GM19099 (cell line): ENCODE results near the gene SRMS.

Experiments
- POLR2A ChIP-seq: IDR thresholded peaks from 3 replicates; pipeline ENCODE4 v1.6.1; 2011; ENCODE audit warnings: low read depth; ENCODE audit not compliant: insufficient read length; ENCODE audit errors: extremely low read depth

Gene SRMS

DNA sequence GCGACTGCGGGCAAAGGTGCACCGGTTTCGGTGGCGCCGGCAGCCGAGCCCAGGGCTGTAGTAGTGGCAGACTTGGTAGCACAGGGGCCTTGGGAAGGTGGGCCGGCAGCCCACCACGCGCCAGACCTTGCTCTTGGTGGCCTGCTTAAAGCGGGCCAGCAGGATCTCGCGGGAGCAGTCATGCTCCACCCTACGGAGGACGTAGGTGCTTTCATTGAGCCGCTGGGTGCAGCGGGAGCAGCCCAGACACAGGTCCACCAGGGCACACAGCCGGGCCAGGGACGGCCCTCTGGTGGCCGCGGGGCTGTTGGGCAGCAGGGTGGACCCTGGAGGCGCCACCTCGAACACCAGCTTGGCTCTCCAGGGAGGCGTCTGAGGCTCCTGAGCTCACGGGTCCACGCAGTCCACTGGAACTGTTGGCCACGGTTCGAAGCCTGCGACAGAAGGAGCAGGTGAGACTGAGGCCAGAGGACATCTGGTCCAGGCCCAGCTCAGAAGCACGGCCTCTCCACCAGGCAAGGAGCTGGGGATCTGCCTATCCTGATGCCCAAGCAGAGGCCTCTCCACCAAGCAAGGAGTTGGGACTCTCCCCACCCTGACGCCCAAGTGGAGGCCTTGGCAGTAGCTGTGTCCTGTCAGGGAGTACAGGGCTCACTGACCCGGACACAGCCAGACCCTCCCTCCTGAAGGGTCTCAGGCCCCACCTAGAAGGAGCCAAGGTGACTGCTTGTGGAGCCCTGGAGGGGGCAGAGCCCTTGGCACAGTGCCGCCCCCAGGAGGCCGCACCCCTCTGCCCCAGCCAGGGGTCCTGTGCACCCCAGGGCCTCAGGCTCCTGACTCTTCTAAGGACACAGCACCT, 25.5 kb upstream of the SRMS start:
- no peak for TF ChIP-seq POLR2A

DNA sequence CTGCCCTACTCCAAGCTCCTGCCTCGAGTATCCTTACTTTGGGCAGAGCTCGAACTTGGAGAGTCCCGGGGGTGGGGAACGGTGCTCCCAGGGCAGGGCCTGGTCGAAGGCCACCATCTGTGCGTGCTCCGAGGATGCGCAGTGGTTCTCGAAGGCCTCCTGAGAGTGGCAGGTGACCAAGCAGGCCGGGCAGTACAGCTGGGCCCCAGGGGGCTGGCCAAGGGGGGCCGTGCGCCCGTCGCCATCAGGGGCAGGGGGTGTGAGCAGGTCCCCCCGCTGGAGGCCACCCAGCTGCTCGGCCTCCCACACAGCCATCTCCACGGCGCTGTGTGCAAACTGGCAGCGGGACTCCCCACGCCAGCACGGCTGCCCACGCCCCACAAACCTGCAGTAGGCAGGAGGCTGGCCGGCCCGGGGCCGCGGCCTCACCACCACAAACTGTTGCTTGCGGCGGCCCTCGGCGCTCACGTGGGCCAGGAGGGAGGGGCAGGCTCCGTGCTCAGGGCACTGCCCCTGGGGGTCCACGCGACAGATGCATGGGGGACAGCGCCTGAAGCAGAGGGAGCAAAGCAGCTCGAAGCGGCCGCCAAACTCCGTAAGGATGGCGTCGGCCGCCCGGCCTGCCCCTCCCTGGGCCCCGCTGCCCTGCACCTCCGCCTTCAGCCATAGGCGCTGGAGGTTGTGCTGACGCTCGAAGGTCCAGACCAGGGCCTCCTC, 24.7 kb upstream of the SRMS start:
- TF ChIP-seq POLR2A, result no peak

DNA sequence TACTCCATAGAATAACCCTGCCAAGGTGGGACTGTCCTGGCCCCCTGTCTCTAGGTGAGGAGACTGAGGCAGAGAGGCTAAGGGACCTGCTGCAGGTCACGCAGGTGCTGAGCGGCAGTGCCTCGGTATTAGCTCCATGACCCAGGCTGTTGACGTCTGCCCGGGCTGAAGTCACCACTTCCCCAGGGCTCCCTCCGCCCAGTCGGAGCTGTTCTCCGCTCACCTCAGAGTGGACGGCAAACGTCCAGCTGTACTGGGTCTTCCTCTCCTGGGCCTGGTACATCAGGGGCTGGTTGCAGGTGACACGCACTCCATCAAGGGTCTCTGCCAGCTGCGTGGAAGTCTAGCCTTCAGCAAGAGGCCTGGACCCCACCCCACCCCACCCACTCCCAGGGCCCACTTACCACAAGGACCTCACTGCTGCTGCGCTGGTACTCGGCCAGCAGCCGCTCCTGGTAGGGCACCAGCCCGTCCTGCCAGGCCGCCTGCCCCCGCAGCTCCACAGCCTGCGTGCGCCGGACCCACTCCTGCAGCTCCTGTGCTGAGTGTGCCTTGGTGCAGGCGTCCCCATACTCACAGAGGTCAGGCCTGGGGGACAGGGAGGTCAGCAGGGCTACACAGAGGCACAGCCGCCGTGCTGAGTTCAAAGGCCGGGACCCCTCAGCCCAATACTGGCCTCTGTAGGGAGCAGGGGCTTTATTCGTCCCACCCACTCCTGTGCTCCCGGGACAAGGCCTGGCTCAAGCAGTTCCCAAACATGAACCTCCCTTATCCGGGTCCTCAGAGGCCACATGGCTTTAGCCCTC, 22.9 kb upstream of the SRMS start:
- no peak for TF ChIP-seq POLR2A

DNA sequence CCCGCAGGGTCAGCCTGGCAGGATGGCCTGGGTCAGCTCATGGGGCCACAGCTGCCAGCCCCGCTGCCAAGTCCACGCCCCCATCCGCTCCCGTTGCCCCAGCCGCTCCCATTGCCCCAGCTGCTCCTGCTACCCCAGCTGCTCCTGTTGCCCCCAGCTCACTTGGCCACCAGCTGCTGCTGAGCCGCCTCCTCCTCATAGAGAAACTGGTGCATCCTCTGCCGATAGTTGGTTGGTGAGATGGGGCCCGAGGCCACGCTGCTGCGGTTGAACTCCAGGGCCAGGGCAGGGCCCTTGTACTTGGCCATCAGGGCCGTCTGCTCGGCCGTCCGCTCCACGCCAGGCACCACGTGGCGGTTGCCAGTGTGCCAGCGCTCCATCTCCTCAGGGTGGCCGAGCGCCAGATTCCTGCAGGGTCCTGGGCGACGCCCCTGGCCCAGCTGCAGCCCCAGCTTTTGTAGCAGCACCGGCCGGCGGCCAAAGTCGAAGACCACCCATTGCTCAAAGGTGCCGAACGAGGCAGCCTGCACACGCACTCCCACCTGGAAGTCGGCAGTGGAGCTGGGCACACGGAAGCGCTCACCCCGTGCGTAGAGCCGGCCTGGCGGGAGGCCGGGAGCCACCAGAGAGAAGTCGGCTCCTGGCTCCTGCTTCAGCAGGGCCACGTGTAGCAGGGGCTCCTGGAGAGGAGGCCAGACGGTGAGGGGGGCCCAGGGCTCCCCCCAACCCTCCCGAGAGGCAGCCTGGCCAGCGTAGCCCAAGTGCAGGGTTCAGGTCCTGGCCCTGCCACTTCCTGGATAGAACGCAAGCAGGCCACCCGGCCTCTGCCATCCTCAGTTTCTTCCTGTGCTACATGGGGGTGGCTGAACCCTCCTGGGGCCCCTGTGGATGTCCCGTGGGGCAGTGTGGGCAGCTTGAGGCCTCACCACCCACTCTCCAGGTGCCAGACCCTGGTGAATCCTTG, 21.7 kb upstream of the SRMS start:
- no peak for TF ChIP-seq POLR2A

DNA sequence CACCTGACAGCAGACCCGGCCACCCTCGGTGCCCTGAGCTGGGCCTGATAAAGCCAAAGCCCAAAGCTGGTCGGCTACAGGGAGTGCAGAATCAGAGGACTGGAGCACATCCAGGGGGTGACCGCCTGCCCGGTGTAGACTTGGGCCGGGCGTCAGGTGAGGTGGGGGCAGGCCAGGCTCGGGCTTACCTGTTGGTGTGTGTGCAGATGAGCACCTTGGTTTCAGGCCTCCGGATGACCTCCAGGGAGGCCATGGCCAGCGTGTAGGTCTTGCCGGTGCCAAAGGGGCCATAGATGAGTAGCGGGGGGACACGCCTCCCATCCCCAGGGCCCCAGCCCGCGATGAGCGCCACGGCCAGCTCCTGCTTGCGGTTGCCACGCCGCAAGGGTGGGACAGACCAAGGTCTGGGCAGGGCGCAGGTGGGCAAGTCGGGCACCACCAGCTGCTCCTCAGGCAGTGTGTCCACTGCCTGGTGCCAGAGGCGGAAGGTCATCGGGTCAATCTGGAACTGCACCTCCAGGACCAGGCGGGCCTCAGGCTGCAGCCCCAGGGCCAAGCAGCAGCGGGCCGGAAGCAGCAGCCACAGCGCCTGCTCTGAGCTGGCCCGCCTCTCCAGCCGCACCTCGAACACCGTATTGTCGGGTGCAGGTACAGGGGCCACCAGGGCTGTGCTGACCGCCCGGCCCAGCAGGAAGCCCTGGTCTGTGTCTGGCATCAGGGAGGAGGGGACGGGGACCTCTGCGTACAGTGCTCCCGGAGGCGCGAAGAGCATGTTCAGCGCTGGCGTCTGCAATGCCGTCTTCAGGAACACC, 20.8 kb upstream of the SRMS start:
- no peak for TF ChIP-seq POLR2A

DNA sequence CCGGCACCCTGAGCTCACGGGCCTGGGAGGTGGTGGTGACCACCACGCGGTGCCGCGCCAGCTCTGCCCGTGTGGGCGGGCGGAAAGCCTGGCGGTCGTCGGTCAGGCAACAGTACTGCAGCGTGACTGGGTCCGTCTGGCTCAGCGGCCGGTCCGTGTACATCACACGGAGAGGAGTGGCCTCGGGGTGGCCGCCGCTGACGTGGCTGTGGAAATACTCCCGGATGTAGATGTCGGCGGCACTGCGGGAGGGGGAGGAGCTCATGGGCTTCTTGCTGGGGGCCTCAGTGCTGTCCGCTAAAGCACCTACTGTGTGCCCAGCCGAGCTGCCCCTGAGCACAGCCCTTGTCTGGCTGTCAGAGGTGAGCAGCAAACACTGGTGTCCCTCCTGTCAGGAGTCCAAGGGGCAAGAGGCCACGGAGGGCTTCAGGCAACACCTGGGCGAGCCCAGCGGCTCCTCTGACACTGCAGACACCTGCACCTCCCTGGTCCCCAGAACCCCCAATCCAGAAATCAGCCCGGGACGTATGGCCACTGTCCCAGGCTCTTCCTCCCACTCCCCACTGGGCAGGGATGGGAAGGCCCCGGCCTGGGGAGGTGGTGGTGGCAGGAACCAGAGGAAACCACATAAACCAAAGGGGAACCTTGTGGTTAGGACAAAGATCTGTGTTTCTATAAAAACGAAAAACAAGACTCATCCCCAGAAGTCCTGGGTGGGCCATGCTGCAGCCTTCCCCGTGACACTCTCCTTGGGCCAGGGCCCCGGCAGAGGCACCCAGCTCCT, 20.0 kb upstream of the SRMS start:
- no peak for TF ChIP-seq POLR2A

DNA sequence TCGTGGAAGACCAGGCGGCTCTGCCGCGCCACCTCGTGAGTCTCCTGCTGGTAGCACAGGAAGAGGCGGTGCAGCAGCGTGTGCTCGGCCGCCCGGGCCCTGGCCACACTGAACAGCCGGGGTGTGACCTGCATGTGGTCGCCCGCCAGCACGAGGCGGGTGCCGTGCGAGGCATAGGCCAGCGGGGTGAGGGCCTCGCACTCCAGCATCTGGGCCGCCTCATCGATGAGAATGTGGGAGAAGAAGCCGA, 19.5 kb upstream of the SRMS start:
- TF ChIP-seq POLR2A, result no peak

DNA sequence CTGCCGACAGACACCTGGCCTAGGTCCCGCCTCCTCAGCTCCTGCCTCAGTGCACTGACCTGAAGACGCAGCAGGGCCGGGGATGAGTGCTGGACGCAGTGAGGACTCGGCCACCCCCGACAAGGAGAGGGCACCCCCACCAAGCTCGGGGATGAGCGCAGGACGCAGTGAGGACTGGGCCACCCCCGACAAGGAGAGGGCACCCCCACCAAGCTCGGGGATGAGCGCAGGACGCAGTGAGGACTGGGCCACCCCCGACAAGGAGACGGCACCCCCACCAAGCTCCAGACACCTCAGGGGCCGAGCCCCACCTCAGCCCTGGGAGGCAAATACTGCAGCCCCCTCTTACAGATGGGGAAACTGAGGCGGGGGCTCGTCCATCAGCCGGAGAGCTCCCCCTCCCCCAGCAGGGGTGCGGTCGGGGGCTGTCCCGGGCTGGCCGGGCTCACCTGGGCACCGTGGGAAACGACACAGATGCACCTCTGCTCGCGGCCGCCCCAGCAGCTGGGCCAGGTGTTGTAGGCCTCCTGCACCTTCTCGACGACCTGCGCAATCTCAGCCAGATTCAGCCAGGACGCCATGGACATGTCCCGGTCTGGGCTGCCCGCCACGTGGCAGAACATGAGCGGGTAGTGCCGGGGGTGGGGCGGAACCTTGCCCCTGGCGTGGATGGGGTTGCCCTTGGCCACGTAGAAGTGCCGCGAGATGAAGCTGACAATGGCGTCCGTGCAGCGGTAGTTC, 19.0 kb upstream of the SRMS start:
- no peak for TF ChIP-seq POLR2A

DNA sequence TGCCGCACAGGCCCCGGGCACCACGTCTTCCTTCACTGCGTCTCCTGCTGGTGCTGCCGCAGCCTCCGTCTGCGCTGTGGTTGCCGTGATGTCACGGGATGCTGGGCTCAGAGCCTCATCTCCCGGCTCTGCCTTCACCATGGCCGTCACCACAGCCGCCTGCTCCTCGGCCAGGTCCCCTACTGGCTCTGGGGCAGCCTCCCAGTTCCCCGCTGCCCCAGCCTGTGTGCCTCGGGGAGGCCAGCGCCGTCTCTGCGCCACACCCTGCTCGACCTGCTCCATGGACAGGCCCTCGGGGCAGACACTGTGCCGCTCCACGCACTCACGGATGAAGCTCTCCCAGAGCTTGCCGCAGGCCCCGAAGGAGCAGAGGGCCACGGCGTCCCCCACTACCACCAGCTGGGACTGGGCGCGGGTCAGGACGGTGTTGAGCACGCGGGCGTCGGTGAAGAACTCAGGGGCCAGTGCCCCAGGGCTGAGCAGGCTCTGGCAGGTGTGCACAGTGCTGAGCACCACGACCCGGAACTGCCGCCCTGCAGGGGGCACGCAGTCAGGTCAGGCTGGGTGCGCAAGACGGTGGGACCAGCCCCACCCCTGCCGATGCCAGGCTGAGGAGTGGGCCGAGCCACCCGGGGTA, 18.3 kb upstream of the SRMS start:
- no peak for TF ChIP-seq POLR2A

DNA sequence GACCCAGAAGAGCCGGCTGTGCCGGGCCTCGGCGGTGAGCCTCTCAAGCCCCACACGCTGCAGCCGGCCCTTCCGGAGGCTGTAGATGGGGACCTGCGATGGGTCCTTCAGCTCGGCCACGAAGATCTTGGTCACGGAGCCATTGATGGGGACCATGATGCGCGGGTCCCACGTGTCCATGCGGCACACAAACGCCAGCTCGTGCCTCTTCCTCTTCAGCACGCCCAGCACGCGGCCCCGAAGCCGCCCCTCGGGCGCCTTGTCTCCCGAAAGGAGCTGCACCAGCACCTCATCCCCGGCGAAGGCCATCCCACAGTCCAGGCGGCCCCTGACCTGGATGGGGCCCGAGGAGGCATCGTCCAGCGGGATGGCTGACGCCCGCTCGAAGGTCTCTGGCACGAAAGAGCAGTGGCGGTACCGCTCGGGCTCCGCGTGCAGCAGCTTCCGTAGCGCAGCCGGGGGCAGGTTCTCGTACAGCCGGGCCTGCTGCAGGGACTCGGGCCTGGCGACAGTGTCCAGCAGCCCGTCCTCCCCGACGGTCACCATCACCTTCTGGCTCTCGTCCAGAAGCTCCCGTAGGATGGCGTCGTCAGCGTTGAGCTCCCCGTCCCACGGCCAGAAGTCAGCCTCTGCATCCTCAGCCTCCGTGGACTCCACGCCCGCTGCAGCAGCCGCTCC, 17.6 kb upstream of the SRMS start:
- TF ChIP-seq POLR2A, result no peak

DNA sequence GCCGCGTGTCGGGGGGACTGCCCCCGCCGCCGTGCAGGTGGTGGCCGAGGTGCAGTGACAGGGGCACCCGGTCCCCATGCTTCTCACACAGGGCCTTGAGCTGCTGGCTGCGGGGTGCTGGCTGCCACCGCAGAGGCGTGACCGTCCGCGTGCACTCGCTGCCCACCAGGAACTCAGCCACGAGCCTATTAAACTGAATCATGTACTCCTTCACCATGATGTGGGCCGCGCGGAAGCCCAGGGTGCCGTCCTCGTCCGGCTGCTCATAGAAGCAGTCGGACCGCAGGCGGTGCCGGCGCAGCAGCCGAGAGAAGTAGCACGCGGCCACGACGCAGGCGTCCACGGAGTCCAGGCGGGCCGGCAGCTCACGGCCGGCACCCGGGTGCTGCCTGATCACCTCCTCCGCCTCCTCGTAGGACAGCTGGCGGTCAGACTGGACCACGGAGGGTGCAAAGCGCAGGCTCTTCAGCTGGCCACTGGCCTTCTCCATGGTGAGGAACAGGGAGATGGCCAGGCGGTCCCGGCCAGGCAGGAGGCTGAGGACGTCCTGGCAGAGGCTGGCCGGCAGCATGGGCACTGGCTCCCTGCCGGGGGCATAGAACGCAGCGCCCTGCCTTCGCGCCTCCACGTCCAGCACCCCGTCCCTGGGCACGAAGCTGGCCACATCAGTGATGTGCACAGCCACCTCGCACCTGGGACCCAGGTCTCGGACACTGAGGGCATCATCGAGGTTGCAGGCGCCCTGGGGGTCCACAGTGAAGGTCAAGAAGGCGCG, 16.7 kb upstream of the SRMS start:
- TF ChIP-seq POLR2A, result no peak
